ENCODE results near the gene ABHD16A.

Gene ABHD16A

DNA sequence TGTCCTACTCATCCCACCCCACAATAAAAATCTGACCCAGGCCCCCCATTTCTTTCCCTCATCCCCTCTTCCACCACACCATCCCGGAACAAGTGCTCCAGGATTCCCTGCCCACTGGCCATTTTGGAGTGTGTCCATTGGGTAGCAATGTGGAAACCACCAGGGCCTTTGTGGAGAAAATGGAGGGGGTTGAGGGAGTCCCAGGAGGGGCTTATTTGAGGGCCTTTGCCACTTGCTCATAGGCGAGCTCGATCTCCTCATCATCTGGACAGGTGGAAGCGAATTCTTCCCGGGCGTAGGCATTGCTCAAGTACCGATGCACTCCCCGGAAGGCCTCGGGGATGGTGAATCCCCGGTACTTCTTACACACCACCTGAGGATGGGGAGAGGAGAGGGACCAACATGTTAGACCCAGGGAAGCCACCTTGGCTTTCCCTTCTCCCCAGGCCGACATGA lies 27.5 kb upstream of the ABHD16A start:
- DNase-seq (ENCODE audit: low spot score), result no peak

GRCh38 chr6:31729979-31730630 lies 27.0 kb upstream of the ABHD16A start:
- peak; percentile 96 for DNase-seq (ENCODE audit: low spot score)

- peak; percentile 94 for DNase-seq (ENCODE audit: low spot score)
Observed at GRCh38 chr6:31729515-31729978, 26.4 kb upstream of the ABHD16A start.

GRCh38 chr6:31728767-31729514 lies 25.8 kb upstream of the ABHD16A start, which contains the start of gene DDAH2:
DDAH2 (minus strand) TSS chr6:31729299; CDS start chr6:31729161, 138 bp downstream.
- no peak for DNase-seq (ENCODE audit: low spot score)

- DNase-seq (ENCODE audit: low spot score), result no peak
Observed at GRCh38 chr6:31727717-31728671, 24.9 kb upstream of the ABHD16A start.

DNA sequence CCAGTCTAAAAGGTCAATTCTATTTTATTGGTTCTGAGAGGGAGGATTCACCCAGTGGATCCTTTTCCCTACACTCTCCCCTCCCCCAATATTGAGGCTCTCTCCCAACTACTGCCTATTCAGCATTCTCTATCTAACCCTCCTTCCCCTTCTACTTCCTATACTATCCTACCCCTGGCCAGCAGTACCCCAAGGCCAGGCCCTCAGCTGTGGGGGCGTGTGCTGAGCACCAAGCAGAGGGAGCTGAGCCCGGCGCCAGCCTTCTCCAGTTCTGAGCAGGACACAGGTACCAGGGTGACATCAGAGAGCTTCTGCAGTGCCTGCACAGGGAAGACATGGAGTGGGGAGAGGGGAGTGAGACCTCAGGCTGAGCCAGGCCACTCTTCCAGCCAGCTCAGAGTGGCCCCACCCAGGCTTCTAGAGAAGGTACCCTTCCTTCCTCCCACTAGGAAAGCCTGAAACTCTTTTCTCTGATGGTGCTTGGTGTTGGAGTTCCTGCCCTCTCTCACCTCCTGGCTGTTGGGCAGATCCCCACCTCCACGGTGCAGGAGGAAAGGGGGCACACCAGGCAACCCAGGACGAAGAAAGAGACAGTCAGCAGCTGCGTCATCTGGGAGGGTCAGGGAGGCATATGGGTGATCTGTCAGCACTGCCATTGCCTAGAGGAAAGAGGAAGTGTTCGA lies 24.1 kb upstream of the ABHD16A start:
- DNase-seq (ENCODE audit: low spot score), result no peak

GRCh38 chr6:31725502-31726350 lies 22.6 kb upstream of the ABHD16A start:
- DNase-seq (ENCODE audit: low spot score), result no peak

- no peak for DNase-seq (ENCODE audit: low spot score)
Observed at GRCh38 chr6:31723980-31724691, 21.0 kb upstream of the ABHD16A start.

DNA sequence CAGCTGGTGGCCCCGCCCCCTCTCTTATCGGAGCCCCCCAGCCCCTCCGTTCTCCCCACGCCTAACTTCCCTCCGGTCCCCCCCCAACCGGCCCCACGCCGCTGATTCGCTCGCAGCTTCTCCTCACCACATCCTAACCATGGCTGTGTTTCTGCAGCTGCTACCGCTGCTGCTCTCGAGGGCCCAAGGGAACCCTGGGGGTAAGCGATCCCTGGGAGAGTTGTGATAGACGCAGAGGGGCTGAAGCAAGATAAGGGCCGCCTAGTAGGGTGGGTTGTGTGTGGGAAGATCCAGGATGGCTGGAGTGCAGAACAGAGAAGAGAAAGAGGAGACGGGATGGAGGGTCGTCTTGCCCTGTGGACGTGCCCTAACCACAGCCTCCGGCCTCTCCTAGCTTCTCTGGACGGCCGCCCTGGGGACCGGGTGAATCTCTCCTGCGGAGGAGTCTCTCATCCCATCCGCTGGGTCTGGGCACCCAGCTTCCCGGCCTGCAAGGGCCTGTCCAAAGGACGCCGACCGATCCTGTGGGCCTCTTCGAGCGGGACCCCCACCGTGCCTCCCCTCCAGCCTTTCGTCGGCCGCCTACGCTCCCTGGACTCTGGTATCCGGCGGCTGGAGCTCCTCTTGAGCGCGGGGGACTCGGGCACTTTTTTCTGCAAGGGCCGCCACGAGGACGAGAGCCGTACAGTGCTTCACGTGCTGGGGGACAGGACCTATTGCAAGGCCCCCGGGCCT lies 20.3 kb upstream of the ABHD16A start, which contains the start of gene MPIG6B:
Gene MPIG6B, plus strand, starts transcription at position 129 of the 735 bp plus-strand sequence. Its CDS starts 11 bp downstream, at position 140.
- no peak for DNase-seq (ENCODE audit: low spot score)

GRCh38 chr6:31722173-31722572 lies 19.0 kb upstream of the ABHD16A start:
- no peak for DNase-seq (ENCODE audit: low spot score)

- DNase-seq (ENCODE audit: low spot score), result no peak
Observed at GRCh38 chr6:31721351-31722020, 18.4 kb upstream of the ABHD16A start, which contains the start of gene LY6G6C. LY6G6C (minus strand) TSS chr6:31721746; CDS start chr6:31721679, 67 bp downstream.

GRCh38 chr6:31720196-31720770 lies 17.2 kb upstream of the ABHD16A start:
- no peak for DNase-seq (ENCODE audit: low spot score)

DNA sequence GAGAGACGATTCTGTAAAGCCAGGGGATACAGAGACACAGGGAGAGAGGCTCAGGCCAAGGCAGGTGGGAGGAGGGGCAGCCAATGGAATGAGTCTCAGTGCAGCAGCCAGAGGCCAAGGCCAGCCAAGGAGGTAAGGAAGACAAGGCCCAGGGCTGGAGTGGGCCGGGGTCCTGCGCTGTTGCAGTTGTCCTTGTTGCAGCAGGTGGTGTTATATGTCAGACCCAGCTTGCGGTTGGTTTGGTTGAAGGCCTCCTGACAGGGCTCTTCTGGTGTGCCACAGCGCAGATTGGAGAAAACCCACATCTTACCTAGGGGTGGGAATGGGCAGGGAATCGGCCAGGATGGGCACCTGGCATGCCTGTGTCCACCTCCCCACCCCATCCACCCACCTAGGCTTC lies 15.9 kb upstream of the ABHD16A start:
- DNase-seq (ENCODE audit: low spot score), result no peak

DNA sequence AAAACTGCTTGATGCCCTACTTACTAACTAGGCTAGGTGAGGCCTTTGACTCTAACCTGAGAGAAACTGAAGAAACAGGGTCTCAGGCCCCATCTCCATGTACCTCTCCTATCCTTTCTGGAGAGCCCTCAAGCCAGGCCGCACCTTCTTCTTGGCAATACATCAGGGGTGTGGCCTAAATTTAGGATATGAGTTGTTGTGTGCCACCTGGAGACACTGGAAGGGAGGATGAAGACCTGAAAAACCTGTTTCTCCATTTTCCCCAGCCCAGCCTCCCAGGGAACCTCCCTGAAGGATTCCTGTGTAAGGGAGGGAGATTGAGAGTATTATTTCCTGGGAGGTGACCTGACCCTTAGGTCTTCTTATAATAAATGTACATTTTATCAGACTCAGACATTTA lies 15.1 kb upstream of the ABHD16A start:
- DNase-seq (ENCODE audit: low spot score), result no peak

- no peak for DNase-seq (ENCODE audit: low spot score)
Observed at GRCh38 chr6:31717499-31718222, 14.5 kb upstream of the ABHD16A start.

DNA sequence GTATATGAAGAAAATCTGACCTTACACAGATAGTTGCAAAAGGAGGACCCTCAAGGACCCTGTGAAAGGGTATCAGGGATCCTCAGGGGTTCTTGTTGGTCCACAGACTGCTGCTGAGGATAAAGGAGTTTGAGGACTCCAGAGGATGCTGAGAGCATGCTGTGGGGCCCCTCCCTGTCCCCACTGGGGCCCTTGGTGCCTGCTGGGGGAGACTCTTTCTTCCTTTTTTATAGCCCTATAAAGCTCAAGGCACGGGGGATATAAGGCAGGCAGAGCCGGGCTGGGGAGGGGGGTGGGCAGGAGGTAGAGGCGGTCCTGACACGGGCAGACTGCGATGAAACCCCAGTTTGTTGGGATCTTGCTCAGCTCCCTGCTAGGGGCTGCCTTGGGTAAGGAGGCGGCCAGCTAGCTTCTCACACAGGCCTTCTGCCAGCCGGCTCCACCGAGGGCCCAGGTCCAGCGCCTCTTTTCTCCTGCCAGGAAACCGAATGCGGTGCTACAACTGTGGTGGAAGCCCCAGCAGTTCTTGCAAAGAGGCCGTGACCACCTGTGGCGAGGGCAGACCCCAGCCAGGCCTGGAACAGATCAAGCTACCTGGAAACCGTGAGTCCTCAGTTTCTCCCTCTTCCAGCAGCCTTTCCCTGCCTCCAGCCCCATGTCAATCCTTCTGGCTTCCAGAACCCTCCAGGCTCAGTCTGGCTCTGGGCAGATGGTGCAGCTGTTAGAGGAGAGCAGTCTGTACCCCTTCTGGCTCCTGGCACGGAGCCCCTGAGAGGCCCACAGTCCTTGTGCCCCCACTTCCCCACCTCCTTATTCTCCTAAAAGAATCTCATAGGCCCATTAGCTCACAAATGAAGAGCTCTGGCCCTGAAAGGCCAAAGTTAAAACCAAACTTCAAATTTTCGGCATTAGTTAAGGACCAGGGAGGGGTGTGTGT lies 12.2 kb upstream of the ABHD16A start, which contains the start of gene LY6G6D:
Gene LY6G6D, plus strand, starts transcription at position 327 of the 937 bp plus-strand sequence. Its CDS starts 8 bp downstream, at position 335.
- DNase-seq (ENCODE audit: low spot score), result no peak
